Heart left ventricle (tissue), 16 donors: ENCODE measurements around the gene NAGS. TPM values are rescaled to one million over a fixed set of nuclear protein-coding genes. Genes with fewer than 3 reads are reported as not detected.

ENCODE experiments used
- ATAC-seq, 4 donors: fragments of 200-7000 bp; cut with Tn5 transposase; one replicate each; pipeline ENCODE4 v1.9.1; 2020 to 2022; ENCODE audit warnings: moderate library complexity in 4 of 4, mild to moderate bottlenecking in 3 of 4, moderate number of reproducible peaks in 1 of 4
- DNase-seq, 5 donors: peaks; one replicate each; pipeline ENCODE4 v3.0.0-alpha.2; 2020
- H3K27ac ChIP-seq, 12 donors: fragments of 200-600 bp; sonication (generic) in 4 of 12; one replicate each; pipeline versions ENCODE4 v1.5.0 to v1.8.0; 2016 to 2022; ENCODE audit warnings: mild to moderate bottlenecking in 2 of 12
- H3K27me3 ChIP-seq, 9 donors: fragments of 200-600 bp; sonication (generic) in 2 of 9; one replicate each; pipeline versions ENCODE4 v1.5.1 to v1.8.0; 2016 to 2022; ENCODE audit warnings: mild to moderate bottlenecking in 3 of 9
- H3K36me3 ChIP-seq, 9 donors: fragments of 200-600 bp; sonication (generic) in 2 of 9; one replicate each; pipeline versions ENCODE4 v1.5.0 to v1.8.0; 2018 to 2022; ENCODE audit warnings: mild to moderate bottlenecking in 2 of 9
- H3K4me1 ChIP-seq, 12 donors: fragments of 200-600 bp; sonication (generic) in 4 of 12; one replicate each; pipeline versions ENCODE4 v1.5.0 to v1.8.0; 2016 to 2022; ENCODE audit warnings: mild to moderate bottlenecking in 3 of 12
- H3K4me3 ChIP-seq, 12 donors: fragments of 200-600 bp; sonication (generic) in 4 of 12; one replicate each; pipeline versions ENCODE4 v1.5.0 to v1.8.0; 2017 to 2022; ENCODE audit warnings: mild to moderate bottlenecking in 9 of 12, moderate library complexity in 4 of 12
- H3K9me3 ChIP-seq, 12 donors: fragments of 200-600 bp; sonication (generic) in 4 of 12; one replicate each; pipeline versions ENCODE4 v1.5.0 to v1.8.0; 2016 to 2022; ENCODE audit warnings: mild to moderate bottlenecking in 1 of 12
- POLR2A ChIP-seq, 2 donors: fragments of 450-650 bp; IDR thresholded peaks; one replicate each; pipeline ENCODE4 v1.6.1; 2017; ENCODE audit warnings: antibody characterized with exemption in 2 of 2, mild to moderate bottlenecking in 2 of 2, moderate library complexity in 2 of 2
- WGBS, 4 donors: extraction: QIAGEN DNeasy Blood & Tissue Kit in 2 of 4; methylation state at CpG; one replicate each; pipeline versions ENCODE4 v1.1.5 to v1.1.7; 2013 to 2018; 5-methylcytosine and 5-hydroxymethylcytosine counted together
- intact Hi-C, 10 donors: fragments of 100-400 bp; cut with DNase I; formaldehyde crosslinking; loops; one replicate each; pipeline versions ENCODE4 v1.11.1 to v1.14.2; 2022
- polyA plus RNA-seq, 2 donors: library from polyadenylated mRNA; stranded (reverse); fragments of 200-250 nt; gene quantifications; one replicate each; pipeline ENCODE4 v1.2.3, GENCODE V29; 2013
- total RNA-seq, 9 donors: library from RNA; depleted of rRNA in 2 of 9; stranded (reverse); fragments of >200 nt in 2 of 9; fragmentation: NEBNext Ultra II Directional in 3 of 9; extraction: Animal tissue kit (Norgen Biotek cat#: 25700) in 3 of 9; gene quantifications; one replicate each; pipeline versions ENCODE4 v1.1.0 to v1.2.4, GENCODE V29; 2016 to 2023
- TF ChIP-seq, protein P1 (sequence below), 12 donors: fragments of 200-600 bp; sonication (generic) in 4 of 12; IDR thresholded peaks; one replicate each; pipeline versions ENCODE4 v1.5.0 to v1.8.0; 2018 to 2022; ENCODE audit warnings: antibody characterized with exemption in 12 of 12, mild to moderate bottlenecking in 5 of 12
- donor health status: ischemic (EF 13 %, LVEDD 7.1; RV severe dilation, severe dysfunction).
- donor health status: healthy with polysubstance abuse.
- donor health status: DM: no; HTN: yes; CAD: no.
- donor health status: DM: no; HTN: no; CAD: no.
- donor health status: ischemic (EF 25% LVEDD 6.9; RV normal size, moderate dysfunction).
- donor health status: ischemic (EF 25% LVEDD 5.7; RV mildly dilated, moderate dysfunction).
- donor health status: healthy.
- donor health status: DM: yes; HTN: yes; CAD: no.
- donor health status: ischemic (EF 35%, LVEDD 5.7; RV mildly dilated, moderate dysfunction).
- donor health status: nonischemic (EF 11% LVEDD 7.7; RV severe dilation, severe dysfunction).
- donor health status: DM: yes; HTN: yes; CAD: no.
- donor health status: PGD.
- donor health status: ischemic (EF 29% LVEDD 5.4; RV normal size, mild dysfunction).
- donor health status: nonischemic (EF 23%, LVEDD 6.1; RV moderate dilation, normal function).

The NAGS gene
- total and polyA plus RNA-seq, 11 donors: 0.20 to 1.2 (median 0.57) TPM

- intact Hi-C loops: loop anchor here in 1 of 10 donors (10.0 kb wide), 1 partner anchor 57 kb away; no protein-coding TSS in a partner anchor
Measured at GRCh38 chr17:44037471-44037870, 33.0 kb downstream of the NAGS start.

DNA sequence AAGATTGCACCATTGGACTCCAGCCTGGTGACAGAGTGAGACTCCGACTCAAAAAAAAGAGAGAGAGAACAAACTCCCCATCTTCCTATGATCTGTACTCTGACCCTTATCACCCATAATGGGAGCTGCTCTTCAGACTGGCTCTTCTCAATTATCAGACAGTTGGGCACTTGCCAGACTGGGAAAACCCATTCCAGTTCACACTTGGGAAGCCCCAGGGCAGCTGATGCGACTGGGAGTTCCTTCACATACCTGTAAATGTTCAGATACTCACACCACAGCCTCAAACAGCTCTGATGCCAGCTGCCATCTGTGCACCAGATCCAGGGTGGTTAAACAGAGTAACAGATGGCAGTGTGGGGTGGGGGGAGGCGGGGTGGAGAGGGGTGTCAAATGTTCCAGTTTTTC lies 34.2 kb downstream of the NAGS start:
- Histone ChIP-seq H3K9me3 (no peaks in the 10 kb centered on the region), H3K4me3 (no peak overlapping the region), H3K27ac (no peak overlapping the region), H3K27me3 (no peaks in the 10 kb centered on the region), H3K36me3 (peaks cover 0 to 48% (median 39%) of the 10 kb centered on the region in 9 donors), H3K4me1 (peaks cover 0 to 61% (median 29%) of the 10 kb centered on the region in 12 donors)
- DNase-seq (no peak), ATAC-seq (peak in 1 of 4 donors; percentile 3)
- intact Hi-C loops: loop anchor here in 2 of 10 donors (2.0 to 10.0 kb wide), 2 partner anchors 56 to 94 kb away; no protein-coding TSS in a partner anchor
- TF ChIP-seq, protein P1, sequence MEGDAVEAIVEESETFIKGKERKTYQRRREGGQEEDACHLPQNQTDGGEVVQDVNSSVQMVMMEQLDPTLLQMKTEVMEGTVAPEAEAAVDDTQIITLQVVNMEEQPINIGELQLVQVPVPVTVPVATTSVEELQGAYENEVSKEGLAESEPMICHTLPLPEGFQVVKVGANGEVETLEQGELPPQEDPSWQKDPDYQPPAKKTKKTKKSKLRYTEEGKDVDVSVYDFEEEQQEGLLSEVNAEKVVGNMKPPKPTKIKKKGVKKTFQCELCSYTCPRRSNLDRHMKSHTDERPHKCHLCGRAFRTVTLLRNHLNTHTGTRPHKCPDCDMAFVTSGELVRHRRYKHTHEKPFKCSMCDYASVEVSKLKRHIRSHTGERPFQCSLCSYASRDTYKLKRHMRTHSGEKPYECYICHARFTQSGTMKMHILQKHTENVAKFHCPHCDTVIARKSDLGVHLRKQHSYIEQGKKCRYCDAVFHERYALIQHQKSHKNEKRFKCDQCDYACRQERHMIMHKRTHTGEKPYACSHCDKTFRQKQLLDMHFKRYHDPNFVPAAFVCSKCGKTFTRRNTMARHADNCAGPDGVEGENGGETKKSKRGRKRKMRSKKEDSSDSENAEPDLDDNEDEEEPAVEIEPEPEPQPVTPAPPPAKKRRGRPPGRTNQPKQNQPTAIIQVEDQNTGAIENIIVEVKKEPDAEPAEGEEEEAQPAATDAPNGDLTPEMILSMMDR (IDR thresholded peaks at IDR 0.05): no peak
- 55 to 74% (median 66%) methylated on average over 3 of the region's 3 CpGs for WGBS, 4 donors

More at GRCh38 chr17:44037471-44037870, 33.0 kb downstream of the NAGS start:
- TF ChIP-seq, protein P1 (IDR thresholded peaks at IDR 0.05): no peak
- no peak for TF ChIP-seq POLR2A (IDR thresholded peaks at IDR 0.05)
- ATAC-seq (no peak), DNase-seq (no peak)
- Histone ChIP-seq H3K27ac (no peak overlapping the region), H3K4me1 (peaks cover 0 to 52% (median 19%) of the 10 kb centered on the region in 12 donors), H3K36me3 (peaks cover 0 to 59% (median 51%) of the 10 kb centered on the region in 9 donors), H3K27me3 (no peaks in the 10 kb centered on the region), H3K4me3 (no peak overlapping the region), H3K9me3 (no peaks in the 10 kb centered on the region)
- WGBS, 4 donors: 72 to 90% (median 81%) methylated on average over 2 of the region's 2 CpGs

DNA sequence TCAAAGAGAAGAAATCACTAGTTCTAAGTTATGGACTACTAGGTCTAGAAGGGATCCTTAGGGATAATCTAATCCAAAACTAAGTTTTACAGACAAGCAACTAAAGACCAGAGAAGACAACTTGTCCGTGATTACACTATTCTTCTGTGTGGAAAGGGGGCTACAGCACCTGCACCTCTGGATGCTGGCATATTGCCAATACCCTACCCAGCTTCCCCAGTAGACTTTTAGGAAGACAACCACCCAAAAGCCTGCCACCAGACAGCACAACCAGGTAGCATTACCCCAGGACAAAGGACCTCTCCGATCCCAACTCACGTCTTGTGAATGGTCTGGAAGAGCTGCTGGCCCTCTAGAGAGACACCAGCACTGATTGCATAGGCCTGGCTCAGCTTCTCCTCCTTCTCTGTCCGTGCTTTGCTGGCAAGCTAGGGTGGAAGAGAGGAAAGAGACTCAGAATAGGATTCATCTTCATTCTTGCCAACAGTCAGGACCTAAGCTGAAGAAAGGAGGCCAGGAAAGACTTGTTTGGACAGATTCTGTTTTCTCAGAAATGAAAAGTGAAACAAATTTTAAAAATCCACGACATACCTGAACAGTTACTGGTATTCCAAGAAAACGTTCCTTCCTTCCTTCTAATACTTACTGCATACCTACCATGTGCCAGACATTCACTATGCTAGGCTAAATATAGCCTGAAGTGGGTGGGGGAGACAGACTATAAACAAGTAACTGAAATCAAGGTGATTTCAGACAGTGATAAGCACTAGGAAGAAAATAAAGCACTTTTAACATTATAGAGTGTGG lies 35.6 kb downstream of the NAGS start:
- intact Hi-C loops: loop anchor here in 9 of 10 donors (2.0 to 10.0 kb wide), 5 partner anchors 33 to 98 kb away; partner anchors contain the start of gene PPY (in 5 of the 9)
- H3K27ac ChIP-seq: peak overlapping the region in 7 of 12 donors; percentile 7 to 65 (median 43)
- DNase-seq: no peak
- 48 to 58% (median 54%) methylated on average over 6 of the region's 6 CpGs for WGBS, 4 donors
- no peak overlapping the region for H3K4me3 ChIP-seq
- H3K9me3 ChIP-seq: no peaks in the 10 kb centered on the region
- H3K4me1 ChIP-seq: peaks cover 3 to 64% (median 32%) of the 10 kb centered on the region in 12 donors
- no peaks in the 10 kb centered on the region for H3K27me3 ChIP-seq
- peaks cover 0 to 39% (median 31%) of the 10 kb centered on the region in 9 donors for H3K36me3 ChIP-seq
- ATAC-seq: peak in 2 of 4 donors; percentile 21 to 36
- TF ChIP-seq, protein P1 (IDR thresholded peaks at IDR 0.05): no peak
- TF ChIP-seq POLR2A (IDR thresholded peaks at IDR 0.05): no peak

- peaks cover 3 to 52% (median 30%) of the 10 kb centered on the region in 12 donors for H3K4me1 ChIP-seq
- TF ChIP-seq, protein P1 (IDR thresholded peaks at IDR 0.05): no peak
- no peak for TF ChIP-seq POLR2A (IDR thresholded peaks at IDR 0.05)
- ATAC-seq (peak in 3 of 4 donors; percentile 17 to 79 (median 43)), DNase-seq (peak in 1 of 5 donors; percentile 39)
- intact Hi-C loops: loop anchor here in 7 of 10 donors (2.0 to 10.0 kb wide), 4 partner anchors 36 to 101 kb away; partner anchors contain the start of gene PPY (in 5 of the 7)
- H3K4me3 ChIP-seq: no peak overlapping the region
- WGBS, 4 donors: 37 to 55% (median 48%) methylated on average over 4 of the region's 4 CpGs
- no peaks in the 10 kb centered on the region for H3K9me3 ChIP-seq
- peaks cover 0 to 28% (median 16%) of the 10 kb centered on the region in 9 donors for H3K36me3 ChIP-seq
- peak overlapping the region in 7 of 12 donors; percentile 25 to 80 (median 52) for H3K27ac ChIP-seq
- no peaks in the 10 kb centered on the region for H3K27me3 ChIP-seq
Measured at GRCh38 chr17:44043272-44043696, 38.9 kb downstream of the NAGS start.
